Nephron (organoid): Measurements from ENCODE around the gene IMPDH1.

ENCODE experiments used
- H3K27ac Mint-ChIP-seq, 3 experiments: 2 replicates each; pipeline ENCODE4 v1.8.0; 2020; ENCODE audit warnings: mixed read lengths in 3 of 3, mild to moderate bottlenecking in 2 of 3, moderate library complexity in 1 of 3
- H3K27me3 Mint-ChIP-seq: 2 replicates; pipeline ENCODE4 v1.8.0; 2021; ENCODE audit warnings: low read depth, mild to moderate bottlenecking, moderate library complexity, mixed read lengths
- H3K36me3 Mint-ChIP-seq: 2 replicates; pipeline ENCODE4 v1.8.0; 2020; ENCODE audit warnings: low read depth, mixed read lengths
- H3K4me1 Mint-ChIP-seq: 2 replicates; pipeline ENCODE4 v1.8.0; 2020; ENCODE audit warnings: mixed read lengths
- H3K4me3 Mint-ChIP-seq, 3 experiments: 2 replicates each; pipeline ENCODE4 v1.8.0; 2020; ENCODE audit warnings: mild to moderate bottlenecking in 3 of 3, mixed read lengths in 3 of 3, moderate library complexity in 2 of 3
- H3K9me3 Mint-ChIP-seq: 2 replicates; pipeline ENCODE4 v1.8.0; 2020; ENCODE audit warnings: mixed read lengths
- CTCF ChIP-seq, 3 experiments: fragments of 200-600 bp; sonication (generic); IDR thresholded peaks; one replicate each; pipeline ENCODE4 v1.5.0; 2021; ENCODE audit warnings: antibody characterized with exemption in 3 of 3; ENCODE audit not compliant: unreplicated experiment in 3 of 3

IMPDH1 gene

GRCh38 chr7:128400566-128400965 lies 9.2 kb downstream of the IMPDH1 start:
- Mint-ChIP-seq H3K36me3 (peaks cover 16% of the 10 kb centered on the region), H3K9me3 (no peaks in the 10 kb centered on the region), H3K27me3 (peaks cover 9% of the 10 kb centered on the region), H3K27ac (no peak overlapping the region), H3K4me3 (no peak overlapping the region), H3K4me1 (peaks cover 25% of the 10 kb centered on the region)
- TF ChIP-seq CTCF (IDR thresholded peaks at IDR 0.05; ENCODE audit: unreplicated experiment in 3 of 3) = no peak

- H3K27me3 Mint-ChIP-seq = peaks cover 9% of the 10 kb centered on the region
- H3K4me1 Mint-ChIP-seq = peaks cover 24% of the 10 kb centered on the region
- no peak overlapping the region for H3K4me3 Mint-ChIP-seq
- peaks cover 16% of the 10 kb centered on the region for H3K36me3 Mint-ChIP-seq
- no peak overlapping the region for H3K27ac Mint-ChIP-seq
- TF ChIP-seq CTCF (IDR thresholded peaks at IDR 0.05; ENCODE audit: unreplicated experiment in 3 of 3) = no peak
- H3K9me3 Mint-ChIP-seq = no peaks in the 10 kb centered on the region
Measured at GRCh38 chr7:128399991-128400390, 9.8 kb downstream of the IMPDH1 start.

GRCh38 chr7:128398841-128399135 lies 11.0 kb downstream of the IMPDH1 start:
- no peak overlapping the region for H3K4me3 Mint-ChIP-seq
- H3K27me3 Mint-ChIP-seq = no peaks in the 10 kb centered on the region
- H3K4me1 Mint-ChIP-seq = peaks cover 12% of the 10 kb centered on the region
- no peak overlapping the region for H3K27ac Mint-ChIP-seq
- H3K36me3 Mint-ChIP-seq = peaks cover 16% of the 10 kb centered on the region
- no peaks in the 10 kb centered on the region for H3K9me3 Mint-ChIP-seq
- peak in 1 of 3 experiments; percentile 5 for TF ChIP-seq CTCF (IDR thresholded peaks at IDR 0.05; ENCODE audit: unreplicated experiment in 3 of 3)

GRCh38 chr7:128398016-128398840 lies 11.6 kb downstream of the IMPDH1 start:
- peaks cover 7% of the 10 kb centered on the region for H3K4me1 Mint-ChIP-seq
- H3K27ac Mint-ChIP-seq = no peak overlapping the region
- TF ChIP-seq CTCF (IDR thresholded peaks at IDR 0.05; ENCODE audit: unreplicated experiment in 3 of 3) = peak; percentile 83 to 93 (median 89)
- no peaks in the 10 kb centered on the region for H3K27me3 Mint-ChIP-seq
- H3K36me3 Mint-ChIP-seq = peaks cover 16% of the 10 kb centered on the region
- no peak overlapping the region for H3K4me3 Mint-ChIP-seq
- no peaks in the 10 kb centered on the region for H3K9me3 Mint-ChIP-seq

- H3K27me3 Mint-ChIP-seq = no peaks in the 10 kb centered on the region
- no peaks in the 10 kb centered on the region for H3K9me3 Mint-ChIP-seq
- H3K27ac Mint-ChIP-seq = no peak overlapping the region
- H3K36me3 Mint-ChIP-seq = peaks cover 13% of the 10 kb centered on the region
- no peaks in the 10 kb centered on the region for H3K4me1 Mint-ChIP-seq
- H3K4me3 Mint-ChIP-seq = no peak overlapping the region
- no peak for TF ChIP-seq CTCF (IDR thresholded peaks at IDR 0.05; ENCODE audit: unreplicated experiment in 3 of 3)
Measured at GRCh38 chr7:128396357-128396756, 13.4 kb downstream of the IMPDH1 start.

GRCh38 chr7:128395748-128396147 lies 14.0 kb downstream of the IMPDH1 start:
- no peaks in the 10 kb centered on the region for H3K27me3 Mint-ChIP-seq
- H3K4me3 Mint-ChIP-seq = no peak overlapping the region
- no peak overlapping the region for H3K27ac Mint-ChIP-seq
- H3K9me3 Mint-ChIP-seq = no peaks in the 10 kb centered on the region
- peaks cover 9% of the 10 kb centered on the region for H3K36me3 Mint-ChIP-seq
- no peaks in the 10 kb centered on the region for H3K4me1 Mint-ChIP-seq
- TF ChIP-seq CTCF (IDR thresholded peaks at IDR 0.05; ENCODE audit: unreplicated experiment in 3 of 3) = no peak
